K562 (cell line): ENCODE data around the gene REPS1. TPM values are rescaled to one million over a fixed set of nuclear protein-coding genes. Genes with fewer than 3 reads are reported as not detected.

Experiments
- HMGN3 ChIP-seq: IDR thresholded peaks from 2 replicates; pipeline ENCODE4 v1.6.1; 2011; ENCODE audit warnings: borderline replicate concordance, low read depth, mild to moderate bottlenecking, mixed read lengths, low read length; ENCODE audit not compliant: insufficient read length; ENCODE audit errors: extremely low read depth
- PHF8 ChIP-seq: fragments of 200-600 bp; sonication (generic); IDR thresholded peaks from 2 replicates; pipeline ENCODE4 v1.6.1; 2012; ENCODE audit warnings: mixed run types, mild to moderate bottlenecking, inconsistent platforms, low read length, moderate library complexity, borderline replicate concordance
- RERE ChIP-seq: sonication (generic); formaldehyde crosslinking; IDR thresholded peaks from 2 replicates; pipeline ENCODE4 v1.8.0; 2023; ENCODE audit warnings: missing genetic modification reagents, mild to moderate bottlenecking, borderline replicate concordance
- TEAD4 ChIP-seq, 2 experiments: sonication (generic) in 1 of 2; formaldehyde crosslinking in 1 of 2; IDR thresholded peaks; 2 replicates each; pipeline versions ENCODE4 v1.6.1 to v1.8.0; 2012 to 2022; ENCODE audit warnings: borderline replicate concordance in 1 of 2, inconsistent platforms in 1 of 2, low read length in 1 of 2, mild to moderate bottlenecking in 1 of 2, missing genetic modification reagents in 1 of 2
- XRCC3 ChIP-seq: fragments of 450-650 bp; IDR thresholded peaks from 2 replicates; pipeline ENCODE4 v1.6.1; 2017; ENCODE audit warnings: mild to moderate bottlenecking, moderate library complexity
- ZNF277 ChIP-seq: fragments of 250-450 bp; sonication (Bioruptor Pico); IDR thresholded peaks from 2 replicates; pipeline ENCODE4 v1.8.0; 2022; ENCODE audit warnings: inconsistent platforms, mild to moderate bottlenecking, moderate library complexity, borderline replicate concordance
- polyA plus RNA-seq, 8 experiments: library from polyadenylated mRNA; depleted of rRNA in 4 of 8; stranded (reverse) in 5 of 8; unstranded in 3 of 8; fragments of >200 nt; fragmentation: Nextera tagmentation in 2 of 8; fragmentation: Illumina TruSeq in 1 of 8; extraction: Ambion mirVana in 2 of 8; extraction: Trizol in 1 of 8; gene quantifications; 2 replicates each; pipeline versions ENCODE4 v1.2.1 to v1.2.3, GENCODE V29; 2011 to 2014; ENCODE audit warnings: inconsistent platforms in 1 of 8, missing spikeins in 1 of 8
- total RNA-seq, 7 experiments: library from RNA; depleted of rRNA in 6 of 7; stranded (reverse); fragments of >200 nt in 6 of 7; fragmentation: Illumina TruSeq in 2 of 7; extraction: Trizol in 2 of 7; gene quantifications; 2 replicates each; pipeline versions ENCODE4 v1.2.1 to v1.2.3, GENCODE V29; 2011 to 2021; ENCODE audit warnings: low replicate concordance in 1 of 7
- TF ChIP-seq, protein P1 (sequence below): fragments of 450-650 bp; IDR thresholded peaks from 2 replicates; pipeline ENCODE4 v1.6.1; 2016; ENCODE audit warnings: missing biosample characterization, missing genetic modification characterization

The REPS1 gene
- total and polyA plus RNA-seq, 9 of the 15 experiments (the other 6 are each of a cell fraction or from before 2014, with no cell fraction given): 7.9 to 36.0 (median 27.8) TPM

GRCh38 chr6:138987643-138988468, at the start of gene REPS1 (continued):
- TF ChIP-seq RERE (no peak), ZNF277 (CRISPR knock-in tag) (no peak), TEAD4 (IDR thresholded peaks at IDR 0.05; ENCODE audit: low read length) (0 out of 2 replicates have a peak, but pooled peaks have one; percentile 12), TEAD4 (CRISPR knock-in tag; IDR thresholded peaks at IDR 0.05; ENCODE audit: borderline replicate concordance) (no peak), HMGN3 (peak; percentile 78), XRCC3 (no peak), PHF8 (peak; percentile 83)
- TF ChIP-seq, protein P1, sequence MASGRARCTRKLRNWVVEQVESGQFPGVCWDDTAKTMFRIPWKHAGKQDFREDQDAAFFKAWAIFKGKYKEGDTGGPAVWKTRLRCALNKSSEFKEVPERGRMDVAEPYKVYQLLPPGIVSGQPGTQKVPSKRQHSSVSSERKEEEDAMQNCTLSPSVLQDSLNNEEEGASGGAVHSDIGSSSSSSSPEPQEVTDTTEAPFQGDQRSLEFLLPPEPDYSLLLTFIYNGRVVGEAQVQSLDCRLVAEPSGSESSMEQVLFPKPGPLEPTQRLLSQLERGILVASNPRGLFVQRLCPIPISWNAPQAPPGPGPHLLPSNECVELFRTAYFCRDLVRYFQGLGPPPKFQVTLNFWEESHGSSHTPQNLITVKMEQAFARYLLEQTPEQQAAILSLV (tag): no peak
